CD8-positive, alpha-beta memory T cell (primary cell): ENCODE data around the gene RAB11B. TPM values are rescaled to one million over a fixed set of nuclear protein-coding genes. Genes with fewer than 3 reads are reported as not detected.

ENCODE experiments used
- polyA plus RNA-seq: library from polyadenylated mRNA; unstranded; fragments of 300-500 nt; fragmentation: Illumina TruSeq; gene quantifications from one replicate; pipeline ENCODE4 v1.2.3, GENCODE V29; 2021
- total RNA-seq, 2 experiments: library from RNA; stranded (reverse); gene quantifications; one replicate each; pipeline ENCODE4 v1.2.3, GENCODE V29; 2021

The RAB11B gene
- total and polyA plus RNA-seq, 3 experiments from 2014 or later, result 61.7 to 87.4 (median 69.7) TPM

Other genes with a start within 250 kb of the RAB11B start
- gene FBN3, start 240.8 kb upstream of the RAB11B start, total RNA-seq, result not detected
- gene FBN3, start 240.8 kb upstream of the RAB11B start, polyA plus RNA-seq, result not detected
- 10 to 100 TPM; 21.5 to 21.9 TPM for gene CERS4, start 181.0 kb upstream of the RAB11B start, total RNA-seq
- gene CERS4, start 181.0 kb upstream of the RAB11B start, polyA plus RNA-seq, result 13.3 TPM
- gene CD320, start 82.0 kb upstream of the RAB11B start, total RNA-seq, result 10 to 100 TPM; 93.7 to 97.6 TPM
- gene CD320, start 82.0 kb upstream of the RAB11B start, polyA plus RNA-seq, result 58.6 TPM
- gene NDUFA7, start 69.0 kb upstream of the RAB11B start, total RNA-seq, result 10 to 100 TPM; 86.0 to 93.3 TPM
- 121 TPM for gene NDUFA7, start 69.0 kb upstream of the RAB11B start, polyA plus RNA-seq
- gene RPS28, start 68.9 kb upstream of the RAB11B start, total RNA-seq, result 1,000 to 10,000 TPM; 2,153 to 2,200 TPM
- gene RPS28, start 68.9 kb upstream of the RAB11B start, polyA plus RNA-seq, result 2,694 TPM
- gene KANK3, start 47.1 kb upstream of the RAB11B start, total RNA-seq, result 1 to 10 TPM in 1 of 2 experiments, under 1 TPM in 1; 0.97 to 1.1 TPM
- gene KANK3, start 47.1 kb upstream of the RAB11B start, polyA plus RNA-seq, result 3.6 TPM
- gene ANGPTL4, start 26.2 kb upstream of the RAB11B start, total RNA-seq, result not detected
- gene ANGPTL4, start 26.2 kb upstream of the RAB11B start, polyA plus RNA-seq, result 0.28 TPM
- 10 to 100 TPM; 13.1 to 14.1 TPM for gene MARCHF2, start 22.9 kb downstream of the RAB11B start, total RNA-seq
- gene MARCHF2, start 22.9 kb downstream of the RAB11B start, polyA plus RNA-seq, result 51.0 TPM
- 100 to 1,000 TPM; 336 to 338 TPM for gene HNRNPM, start 54.6 kb downstream of the RAB11B start, total RNA-seq
- gene HNRNPM, start 54.6 kb downstream of the RAB11B start, polyA plus RNA-seq, result 311 TPM
- gene PRAM1, start 112.3 kb downstream of the RAB11B start, total RNA-seq, result under 1 TPM; 0.55 to 0.64 TPM
- gene PRAM1, start 112.3 kb downstream of the RAB11B start, polyA plus RNA-seq, result 0.39 TPM
- gene ZNF414, start 123.8 kb downstream of the RAB11B start, total RNA-seq, result 10 to 100 TPM; 25.7 to 26.0 TPM
- 18.0 TPM for gene ZNF414, start 123.8 kb downstream of the RAB11B start, polyA plus RNA-seq
- 10 to 100 TPM; 68.0 to 81.3 TPM for gene MYO1F, start 187.1 kb downstream of the RAB11B start, total RNA-seq
- 161 TPM for gene MYO1F, start 187.1 kb downstream of the RAB11B start, polyA plus RNA-seq
- 10 to 100 TPM; 13.2 to 16.2 TPM for gene ADAMTS10, start 220.4 kb downstream of the RAB11B start, total RNA-seq
- gene ADAMTS10, start 220.4 kb downstream of the RAB11B start, polyA plus RNA-seq, result 1.3 TPM
- gene NFILZ, start 240.3 kb downstream of the RAB11B start, total RNA-seq, result not detected
- gene NFILZ, start 240.3 kb downstream of the RAB11B start, polyA plus RNA-seq, result not detected